Activated CD8-positive, alpha-beta memory T cell treated with anti-CD3 and anti-CD28 coated beads, Interleukin-2, amount 50 U/mL, for 24 hours (primary cell): Measurements from ENCODE around the gene CELF1.

Experiments
- DNase-seq: peaks from one replicate; pipeline ENCODE4 v3.0.0-alpha.2; 2020; ENCODE audit errors: extremely low read depth

CELF1 gene

GRCh38 chr11:47509077-47509536 lies 43.8 kb downstream of the CELF1 start:
- DNase-seq = no peak

GRCh38 chr11:47508240-47508957 lies 44.5 kb downstream of the CELF1 start:
- no peak for DNase-seq

GRCh38 chr11:47507563-47508239 lies 45.2 kb downstream of the CELF1 start:
- no peak for DNase-seq

DNA sequence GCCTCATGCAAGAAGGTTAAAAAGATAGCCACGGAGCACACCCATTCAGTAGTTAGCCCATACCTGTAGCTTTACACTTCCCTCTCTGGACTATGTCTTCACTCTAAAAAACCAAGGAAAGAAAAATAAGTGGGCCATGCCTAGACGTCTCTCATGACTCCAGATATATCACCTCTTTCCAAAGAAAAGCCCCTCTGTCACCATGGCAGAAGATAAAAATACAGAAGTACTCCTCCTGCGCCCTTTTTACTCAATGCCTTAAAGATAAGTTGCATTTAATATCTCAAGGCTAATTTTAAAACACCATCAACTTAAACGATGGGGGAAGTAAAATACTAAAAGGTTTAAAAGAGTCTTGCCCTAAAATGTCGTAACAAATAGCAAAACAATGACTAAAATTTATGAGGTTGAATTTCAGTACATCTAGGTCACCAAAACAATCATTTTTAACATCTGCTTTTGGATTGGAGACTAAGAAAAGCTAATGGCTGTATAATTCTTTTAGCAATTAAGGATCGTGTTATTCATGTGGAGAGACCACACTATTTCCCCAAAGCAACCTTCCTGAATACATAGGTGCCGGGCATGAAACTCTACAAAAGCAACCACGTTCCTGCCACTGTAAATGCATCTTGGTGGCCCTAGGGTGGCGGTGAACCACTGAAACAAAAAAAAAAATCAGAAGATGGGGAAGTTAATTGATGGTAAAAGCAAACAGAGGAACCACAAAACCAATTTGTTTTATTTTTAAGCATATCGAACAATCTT lies 46.0 kb downstream of the CELF1 start:
- DNase-seq = no peak

DNA sequence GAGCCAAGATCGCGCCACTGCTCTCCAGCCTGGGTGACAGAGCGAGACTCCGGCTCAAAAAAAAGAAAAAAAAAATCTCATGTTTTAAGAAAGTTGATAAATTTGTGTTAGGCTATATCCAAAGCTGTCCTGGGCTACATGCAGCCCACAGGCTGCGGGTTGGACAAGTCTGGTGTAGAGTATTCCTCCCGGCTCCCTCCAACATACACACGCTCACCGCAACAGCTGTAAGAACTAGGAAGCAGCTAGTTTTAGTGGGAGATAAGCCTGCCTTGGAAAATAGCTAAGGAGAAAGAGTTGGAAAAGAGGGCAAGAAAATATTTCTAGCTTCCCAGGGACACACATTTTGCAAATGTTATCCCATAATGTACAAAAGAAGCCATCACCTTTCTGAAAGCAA lies 46.6 kb downstream of the CELF1 start:
- DNase-seq = no peak

GRCh38 chr11:47504910-47505309 lies 48.0 kb downstream of the CELF1 start:
- no peak for DNase-seq

GRCh38 chr11:47503227-47503626 lies 49.7 kb downstream of the CELF1 start:
- no peak for DNase-seq

DNA sequence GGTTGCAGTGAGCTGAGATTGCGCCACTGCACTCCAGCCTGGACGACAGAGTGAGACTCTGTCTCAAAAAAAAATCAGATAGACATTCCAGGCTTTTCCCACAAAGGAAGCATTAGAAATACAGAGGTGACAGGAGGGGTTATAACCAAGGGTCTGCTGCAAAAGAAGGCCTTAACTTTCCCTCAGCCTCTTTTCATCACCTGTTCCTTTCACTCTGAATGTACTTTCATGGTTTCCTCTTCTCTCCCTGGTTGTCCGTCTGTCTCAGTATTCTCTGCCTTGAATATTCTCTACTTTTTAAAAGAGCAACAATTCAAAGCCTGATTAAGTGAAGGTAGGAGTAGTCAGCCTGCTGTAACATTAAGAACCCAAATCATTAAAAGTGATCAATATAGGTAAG lies 50.2 kb downstream of the CELF1 start:
- no peak for DNase-seq

GRCh38 chr11:47501101-47501500 lies 51.8 kb downstream of the CELF1 start:
- DNase-seq = no peak

- no peak for DNase-seq
Observed at GRCh38 chr11:47500121-47500520, 52.8 kb downstream of the CELF1 start.

- DNase-seq = no peak
Observed at GRCh38 chr11:47499614-47500013, 53.3 kb downstream of the CELF1 start.

- DNase-seq = no peak
Observed at GRCh38 chr11:47499161-47499560, 53.8 kb downstream of the CELF1 start.

DNA sequence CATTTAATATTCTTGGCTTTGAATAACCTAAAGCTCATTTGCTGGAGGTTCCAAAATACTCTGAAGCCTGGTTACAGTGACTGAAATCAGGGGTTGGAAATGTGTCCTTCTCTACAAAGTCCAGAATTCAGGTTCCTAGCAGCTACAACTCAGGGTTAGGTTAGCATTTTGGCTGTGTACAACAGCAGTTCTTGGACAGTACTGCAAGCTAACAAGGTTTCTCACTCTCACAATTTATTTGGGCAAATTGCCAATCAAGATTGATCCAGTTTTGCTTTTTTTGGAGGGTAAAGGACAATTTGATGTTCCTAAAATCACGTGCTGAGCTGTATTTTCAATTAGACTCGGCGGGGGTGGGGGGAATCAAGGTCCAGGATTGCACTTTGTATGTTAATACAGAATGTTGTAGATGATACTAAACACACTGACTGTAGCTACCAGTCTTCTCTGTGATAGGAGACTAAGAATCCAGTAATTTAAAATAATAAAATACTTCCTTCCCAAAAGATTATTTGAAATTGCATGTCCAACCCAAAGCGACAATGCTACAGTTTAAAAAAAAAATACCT lies 54.3 kb downstream of the CELF1 start:
- no peak for DNase-seq

DNA sequence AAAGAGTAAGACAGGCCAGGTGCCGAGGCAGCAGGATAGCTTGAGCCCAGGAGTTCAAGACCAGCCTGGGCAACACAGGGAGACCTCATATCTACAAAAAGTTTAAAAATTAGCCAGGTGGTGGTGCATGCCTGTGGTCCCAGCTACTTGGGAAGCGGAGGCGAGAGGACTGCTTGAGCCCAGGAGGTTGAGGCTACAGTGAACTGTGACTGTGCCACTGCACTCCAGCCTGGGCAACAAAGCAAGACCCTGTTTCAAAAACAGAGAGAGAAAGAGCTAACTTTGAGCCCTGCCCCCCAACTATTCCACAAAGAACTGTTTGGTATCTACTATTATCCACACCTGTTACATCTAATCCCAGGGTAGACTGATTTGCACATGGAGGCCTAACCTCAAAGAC lies 54.8 kb downstream of the CELF1 start:
- no peak for DNase-seq

- no peak for DNase-seq
Observed at GRCh38 chr11:47496808-47497207, 56.1 kb downstream of the CELF1 start.

DNA sequence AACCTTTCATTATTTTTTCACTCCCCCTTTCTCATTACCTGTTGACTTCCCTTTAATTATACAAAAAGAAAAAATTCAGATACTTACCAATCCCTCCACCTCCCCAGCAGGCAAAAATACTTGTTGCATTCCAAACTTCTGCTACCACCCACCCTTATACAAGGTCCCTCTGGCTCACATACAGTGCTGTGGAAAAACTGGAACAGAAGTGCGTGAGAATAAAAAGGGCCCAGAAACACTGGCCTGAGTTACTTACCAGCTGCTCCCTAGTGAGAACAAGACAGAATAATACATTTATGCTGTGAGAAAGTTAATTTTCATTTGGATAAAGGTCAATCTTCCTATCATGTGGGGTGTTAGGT lies 57.1 kb downstream of the CELF1 start:
- no peak for DNase-seq

GRCh38 chr11:47495011-47495855 lies 57.7 kb downstream of the CELF1 start:
- no peak for DNase-seq

DNA sequence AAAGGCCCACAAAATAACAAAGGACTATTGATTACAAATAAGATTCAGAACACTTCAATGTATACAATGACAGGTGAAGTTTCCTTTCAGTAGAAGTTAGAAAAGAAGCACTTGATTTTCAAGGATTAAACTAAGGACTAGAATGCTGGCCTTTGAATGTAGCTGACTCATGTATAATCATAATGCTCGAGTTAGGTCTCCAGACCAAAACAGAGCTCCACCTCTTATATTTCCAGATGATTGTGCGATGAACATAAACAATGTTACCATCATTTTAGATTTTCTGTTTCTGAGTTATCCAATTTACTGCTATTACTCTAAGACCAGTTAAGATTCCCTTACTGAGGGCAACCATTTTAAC lies 63.6 kb downstream of the CELF1 start:
- no peak for DNase-seq

DNA sequence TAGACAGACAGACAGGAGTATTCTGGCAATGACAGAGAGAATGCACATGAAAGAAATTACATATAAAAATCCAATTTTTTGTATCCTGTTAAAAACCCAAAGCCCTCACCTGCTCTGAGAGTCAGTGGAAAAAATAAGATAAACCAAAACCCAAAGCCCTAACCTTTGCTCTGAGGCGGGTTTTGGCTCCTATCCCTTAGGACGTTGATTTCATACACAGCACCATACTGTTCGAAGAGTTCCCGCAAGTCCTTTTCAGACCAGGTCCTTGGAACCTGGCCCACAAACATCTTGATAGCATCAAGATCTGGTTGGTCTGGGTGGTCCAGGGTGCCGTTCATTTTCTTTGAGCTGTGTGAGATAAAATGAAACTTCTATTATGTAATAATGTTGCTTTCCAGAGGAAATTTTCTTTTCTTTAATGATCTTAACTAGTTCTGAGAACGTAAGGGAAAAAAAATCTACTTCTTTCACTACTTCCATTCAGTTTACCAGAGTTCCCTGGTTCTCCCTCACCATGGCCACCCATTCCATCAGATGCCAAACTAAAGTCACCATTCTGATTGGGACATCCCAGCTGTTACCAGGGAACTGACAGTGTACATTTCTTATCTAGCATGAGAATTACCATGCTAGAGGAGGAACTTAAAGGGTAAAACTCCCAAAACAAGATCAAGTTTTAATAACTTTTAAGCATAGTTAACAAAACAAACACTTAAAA lies 64.1 kb downstream of the CELF1 start:
- no peak for DNase-seq

GRCh38 chr11:47488111-47488510 lies 64.8 kb downstream of the CELF1 start:
- DNase-seq = no peak

DNA sequence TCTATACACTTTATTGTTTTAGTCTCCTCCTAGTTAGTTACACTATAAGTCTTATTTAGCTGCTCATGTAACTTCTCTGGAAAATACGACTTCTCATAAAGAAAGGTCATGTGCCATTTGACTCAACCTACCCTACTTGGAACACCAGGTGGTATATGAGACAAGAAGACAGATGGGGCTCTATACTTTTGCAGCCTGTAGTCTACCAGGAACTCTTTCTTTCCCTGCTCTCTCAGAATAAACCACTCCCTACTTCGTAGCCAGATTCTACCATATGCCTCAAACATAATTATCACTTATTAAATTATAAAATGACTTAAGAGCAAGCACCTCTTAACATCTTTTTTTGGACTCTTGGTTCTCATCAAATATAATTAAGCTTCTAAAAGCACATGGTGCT lies 65.5 kb downstream of the CELF1 start:
- DNase-seq = no peak
